SK-N-SH (cell line): ENCODE results near the gene MRM2. TPM values are rescaled to one million over a fixed set of nuclear protein-coding genes. Genes with fewer than 3 reads are reported as not detected.

Experiments used
- CTCF ChIA-PET: fragments of 300-600, 350-600 bp; formaldehyde crosslinking; extraction: SDS; loops from one replicate; lab custom pipeline; 2021; lab: Yijun Ruan, JAX
- POLR2A ChIA-PET: fragments of 350-600 bp; sonication (Branson Sonifier 250); formaldehyde crosslinking; extraction: SDS; loops from one replicate; lab custom pipeline; 2020; ENCODE audit warnings: antibody characterized with exemption, inconsistent platforms; lab: Yijun Ruan, JAX
- DNase-seq: peaks from one replicate; pipeline ENCODE4 v3.0.0; 2012
- H2AFZ ChIP-seq: fragments of 200-600 bp; sonication (generic); 2 replicates; pipeline ENCODE4 v1.8.1; 2016; ENCODE audit warnings: antibody characterized with exemption, mild to moderate bottlenecking, low read depth
- H3F3A ChIP-seq: fragments of 200-600 bp; sonication (generic); replicated peaks from 2 replicates; pipeline ENCODE3; 2016; ENCODE audit warnings: antibody characterized with exemption, mild to moderate bottlenecking; ENCODE audit not compliant: insufficient read depth
- H3K27ac ChIP-seq, 2 experiments: fragments of 200-500 bp in 1 of 2; fragments of 200-600 bp in 1 of 2; sonication (Bioruptor generic) in 1 of 2; sonication (generic), shearing (Covaris generic) in 1 of 2; 2 replicates each; pipeline versions ENCODE4 v1.5.1 to v1.6.1; 2014 to 2016; ENCODE audit warnings: low read depth in 2 of 2, inconsistent platforms in 1 of 2, low read length in 1 of 2, mild to moderate bottlenecking in 1 of 2, mixed read lengths in 1 of 2
- H3K27me3 ChIP-seq: fragments of 200-600 bp; sonication (generic), shearing (Covaris generic); 2 replicates; pipeline ENCODE4 v1.6.1; 2016; ENCODE audit warnings: mixed run types; ENCODE audit not compliant: insufficient read depth
- H3K36me3 ChIP-seq, 2 experiments: fragments of 200-500 bp in 1 of 2; fragments of 200-600 bp in 1 of 2; sonication (Bioruptor generic) in 1 of 2; sonication (generic) in 1 of 2; replicated peaks in 1 of 2; 2 replicates each; pipeline versions ENCODE3 to v1.5.1; 2014 to 2016; ENCODE audit warnings: low read length in 1 of 2, mild to moderate bottlenecking in 1 of 2; ENCODE audit not compliant: insufficient read depth in 2 of 2, control insufficient read depth in 1 of 2
- H3K4me1 ChIP-seq, 2 experiments: fragments of 200-500 bp in 1 of 2; fragments of 200-600 bp in 1 of 2; sonication (Bioruptor generic) in 1 of 2; sonication (generic), shearing (Covaris generic) in 1 of 2; 2 replicates each; pipeline versions ENCODE4 v1.5.1 to v1.6.1; 2014 to 2016; ENCODE audit warnings: low read depth in 1 of 2, low read length in 1 of 2, mixed run types in 1 of 2; ENCODE audit not compliant: insufficient read depth in 2 of 2, control insufficient read depth in 1 of 2
- H3K4me2 ChIP-seq: fragments of 200-600 bp; sonication (generic), shearing (Covaris generic); 2 replicates; pipeline ENCODE4 v1.6.1; 2017; ENCODE audit warnings: mixed run types
- H3K4me3 ChIP-seq, 2 experiments: fragments of 200-500 bp in 1 of 2; fragments of 200-600 bp in 1 of 2; sonication (Bioruptor generic) in 1 of 2; sonication (generic), shearing (Covaris generic) in 1 of 2; 2 replicates each; pipeline versions ENCODE4 v1.5.1 to v1.8.1; 2014 to 2016; ENCODE audit warnings: low read depth in 2 of 2, inconsistent platforms in 1 of 2, low read length in 1 of 2, mild to moderate bottlenecking in 1 of 2, mixed read lengths in 1 of 2, moderate library complexity in 1 of 2
- H3K79me2 ChIP-seq: fragments of 200-600 bp; sonication (generic); 2 replicates; pipeline ENCODE4 v1.8.1; 2017; ENCODE audit warnings: mild to moderate bottlenecking; ENCODE audit not compliant: insufficient read depth
- H3K9ac ChIP-seq: fragments of 200-600 bp; sonication (generic); 2 replicates; pipeline ENCODE4 v1.6.1; 2017; ENCODE audit warnings: mixed run types
- H3K9me2 ChIP-seq: fragments of 200-600 bp; sonication (generic); 2 replicates; pipeline ENCODE4 v1.6.1; 2017; ENCODE audit warnings: mixed run types
- H3K9me3 ChIP-seq: fragments of 200-600 bp; sonication (generic); 2 replicates; pipeline ENCODE4 v1.6.1; 2017; ENCODE audit warnings: mixed run types, mild to moderate bottlenecking, moderate library complexity
- H4K20me1 ChIP-seq: fragments of 200-600 bp; sonication (generic); 2 replicates; pipeline ENCODE4 v1.6.1; 2017; ENCODE audit warnings: mild to moderate bottlenecking, mixed run types; ENCODE audit not compliant: insufficient read depth
- CHD2 ChIP-seq: fragments of 150-350 bp; IDR thresholded peaks from 2 replicates; pipeline ENCODE4 v1.6.1; 2018; ENCODE audit warnings: low read length; ENCODE audit not compliant: partially characterized antibody
- ELF1 ChIP-seq: IDR thresholded peaks from 2 replicates; pipeline ENCODE4 v1.4.0; 2012
- FOSL2 ChIP-seq: IDR thresholded peaks from 2 replicates; pipeline ENCODE4 v1.4.0; 2012; ENCODE audit warnings: low read depth, mild to moderate bottlenecking, moderate library complexity, borderline replicate concordance
- FOXJ3 ChIP-seq: sonication (generic); formaldehyde crosslinking; IDR thresholded peaks from 2 replicates; pipeline ENCODE4 v1.5.1; 2020; ENCODE audit warnings: mild to moderate bottlenecking, missing genetic modification reagents
- GABPA ChIP-seq: IDR thresholded peaks from 2 replicates; pipeline ENCODE4 v1.4.0; 2012; ENCODE audit warnings: low read depth, mild to moderate bottlenecking
- JUND ChIP-seq: IDR thresholded peaks from 2 replicates; pipeline ENCODE4 v1.4.0; 2012
- MXI1 ChIP-seq: IDR thresholded peaks from 2 replicates; pipeline ENCODE4 v1.6.1; 2012; ENCODE audit warnings: mild to moderate bottlenecking, low read depth, low read length, improper control_type of control experiment
- POLR2AphosphoS5 ChIP-seq: IDR thresholded peaks from 2 replicates; pipeline ENCODE4 v1.6.1; 2012; ENCODE audit warnings: low read depth, low read length
- RFX5 ChIP-seq: IDR thresholded peaks from 2 replicates; pipeline ENCODE4 v1.6.1; 2012; ENCODE audit warnings: mild to moderate bottlenecking, improper control_type of control experiment, low read length
- SMC3 ChIP-seq: IDR thresholded peaks from 2 replicates; pipeline ENCODE4 v1.6.1; 2012; ENCODE audit warnings: low read depth, low read length, improper control_type of control experiment
- TAF1 ChIP-seq: IDR thresholded peaks from 2 replicates; pipeline ENCODE4 v1.6.1; 2012; ENCODE audit warnings: low read depth, mild to moderate bottlenecking, low read length, moderate library complexity, borderline replicate concordance
- YY1 ChIP-seq: IDR thresholded peaks from 2 replicates; pipeline ENCODE4 v1.4.0; 2012; ENCODE audit warnings: low read depth, mild to moderate bottlenecking
- WGBS: methylation state at CpG from one replicate; pipeline ENCODE4 v1.1.6; 2017; ENCODE audit warnings: low lambda C conversion rate; 5-methylcytosine and 5-hydroxymethylcytosine counted together
- polyA plus RNA-seq, 3 experiments: library from polyadenylated mRNA; depleted of rRNA; stranded (reverse); fragments of >200 nt; gene quantifications; 2 replicates each; pipeline ENCODE4 v1.2.3, GENCODE V29; 2012
- TF ChIP-seq, protein P1 (sequence below): IDR thresholded peaks from 2 replicates; pipeline ENCODE4 v1.4.0; 2012; ENCODE audit warnings: low read depth
- TF ChIP-seq, protein P2 (sequence below): fragments of 150-350 bp; IDR thresholded peaks from 2 replicates; pipeline ENCODE4 v1.6.1; 2016; ENCODE audit warnings: mild to moderate bottlenecking, low read depth, low read length
- TF ChIP-seq, protein P3 (sequence below): IDR thresholded peaks from 2 replicates; pipeline ENCODE4 v1.4.0; 2012; ENCODE audit warnings: low read depth, borderline replicate concordance
- TF ChIP-seq, protein P4 (sequence below): fragments of 200-600 bp; sonication (generic); IDR thresholded peaks from 2 replicates; pipeline ENCODE4 v1.6.1; 2017; ENCODE audit warnings: antibody characterized with exemption, mild to moderate bottlenecking, moderate library complexity

Gene MRM2
- polyA plus RNA-seq, 1 of the 3 experiments (the other 2 are of a cell fraction): 30.7 TPM

DNA sequence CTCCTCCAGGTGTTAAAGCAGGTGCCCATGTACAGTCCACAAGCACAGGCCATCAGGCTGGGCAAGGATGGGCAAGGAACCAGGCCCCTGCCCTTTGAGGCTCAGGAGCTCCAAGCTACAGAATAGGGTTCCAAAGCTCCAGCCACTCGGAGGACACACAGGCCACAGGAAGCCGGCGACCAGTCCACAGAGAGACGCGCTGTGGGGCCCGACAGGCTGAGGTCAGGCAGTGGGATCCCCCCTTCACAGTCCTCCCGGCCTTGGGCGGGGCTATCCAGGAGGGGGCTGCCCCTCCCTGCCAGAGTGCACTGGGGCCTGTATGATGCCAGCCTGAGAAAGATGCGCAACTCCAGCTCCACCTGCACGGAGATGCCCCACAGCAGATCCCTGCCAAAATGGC, 43.2 kb downstream of the MRM2 start:
- ChIA-PET POLR2A (no interaction called here), CTCF (interaction anchor here (0.6 to 4.0 kb wide), 3 partner anchors 11 to 535 kb away, joined by 3 to 15 read pairs (median 3); no protein-coding TSS in a partner anchor)
- H3K27me3 ChIP-seq: no peaks in the 10 kb centered on the region
- no peak overlapping the region for H3K4me3 ChIP-seq
- no peak overlapping the region for H3K9ac ChIP-seq
- H3K4me2 ChIP-seq: no peak overlapping the region
- no peak overlapping the region; a peak in 1 of 4 replicates for H3K27ac ChIP-seq
- 97% methylated on average over 9 of the region's 10 CpGs for WGBS
- H3K9me3 ChIP-seq: peaks cover 6% of the 10 kb centered on the region; the same call in 1 of the 2 replicates
- H2AFZ ChIP-seq: no peak overlapping the region
- no peaks in the 10 kb centered on the region for H3K79me2 ChIP-seq
- TF ChIP-seq, protein P1, sequence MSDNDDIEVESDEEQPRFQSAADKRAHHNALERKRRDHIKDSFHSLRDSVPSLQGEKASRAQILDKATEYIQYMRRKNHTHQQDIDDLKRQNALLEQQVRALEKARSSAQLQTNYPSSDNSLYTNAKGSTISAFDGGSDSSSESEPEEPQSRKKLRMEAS: no peak
- no peak for TF ChIP-seq RFX5
- TF ChIP-seq FOSL2: no peak
- no peak for TF ChIP-seq SMC3
- TF ChIP-seq, protein P2, sequence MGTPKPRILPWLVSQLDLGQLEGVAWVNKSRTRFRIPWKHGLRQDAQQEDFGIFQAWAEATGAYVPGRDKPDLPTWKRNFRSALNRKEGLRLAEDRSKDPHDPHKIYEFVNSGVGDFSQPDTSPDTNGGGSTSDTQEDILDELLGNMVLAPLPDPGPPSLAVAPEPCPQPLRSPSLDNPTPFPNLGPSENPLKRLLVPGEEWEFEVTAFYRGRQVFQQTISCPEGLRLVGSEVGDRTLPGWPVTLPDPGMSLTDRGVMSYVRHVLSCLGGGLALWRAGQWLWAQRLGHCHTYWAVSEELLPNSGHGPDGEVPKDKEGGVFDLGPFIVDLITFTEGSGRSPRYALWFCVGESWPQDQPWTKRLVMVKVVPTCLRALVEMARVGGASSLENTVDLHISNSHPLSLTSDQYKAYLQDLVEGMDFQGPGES: no peak
- TF ChIP-seq, protein P3, sequence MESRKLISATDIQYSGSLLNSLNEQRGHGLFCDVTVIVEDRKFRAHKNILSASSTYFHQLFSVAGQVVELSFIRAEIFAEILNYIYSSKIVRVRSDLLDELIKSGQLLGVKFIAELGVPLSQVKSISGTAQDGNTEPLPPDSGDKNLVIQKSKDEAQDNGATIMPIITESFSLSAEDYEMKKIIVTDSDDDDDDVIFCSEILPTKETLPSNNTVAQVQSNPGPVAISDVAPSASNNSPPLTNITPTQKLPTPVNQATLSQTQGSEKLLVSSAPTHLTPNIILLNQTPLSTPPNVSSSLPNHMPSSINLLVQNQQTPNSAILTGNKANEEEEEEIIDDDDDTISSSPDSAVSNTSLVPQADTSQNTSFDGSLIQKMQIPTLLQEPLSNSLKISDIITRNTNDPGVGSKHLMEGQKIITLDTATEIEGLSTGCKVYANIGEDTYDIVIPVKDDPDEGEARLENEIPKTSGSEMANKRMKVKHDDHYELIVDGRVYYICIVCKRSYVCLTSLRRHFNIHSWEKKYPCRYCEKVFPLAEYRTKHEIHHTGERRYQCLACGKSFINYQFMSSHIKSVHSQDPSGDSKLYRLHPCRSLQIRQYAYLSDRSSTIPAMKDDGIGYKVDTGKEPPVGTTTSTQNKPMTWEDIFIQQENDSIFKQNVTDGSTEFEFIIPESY: no peak
- no peak for TF ChIP-seq TAF1
- TF ChIP-seq YY1: no peak
- no peak for TF ChIP-seq ELF1
- TF ChIP-seq GABPA: no peak
- no peak for TF ChIP-seq FOXJ3 (CRISPR knock-in tag)
- no peak for TF ChIP-seq MXI1
- TF ChIP-seq, protein P4, sequence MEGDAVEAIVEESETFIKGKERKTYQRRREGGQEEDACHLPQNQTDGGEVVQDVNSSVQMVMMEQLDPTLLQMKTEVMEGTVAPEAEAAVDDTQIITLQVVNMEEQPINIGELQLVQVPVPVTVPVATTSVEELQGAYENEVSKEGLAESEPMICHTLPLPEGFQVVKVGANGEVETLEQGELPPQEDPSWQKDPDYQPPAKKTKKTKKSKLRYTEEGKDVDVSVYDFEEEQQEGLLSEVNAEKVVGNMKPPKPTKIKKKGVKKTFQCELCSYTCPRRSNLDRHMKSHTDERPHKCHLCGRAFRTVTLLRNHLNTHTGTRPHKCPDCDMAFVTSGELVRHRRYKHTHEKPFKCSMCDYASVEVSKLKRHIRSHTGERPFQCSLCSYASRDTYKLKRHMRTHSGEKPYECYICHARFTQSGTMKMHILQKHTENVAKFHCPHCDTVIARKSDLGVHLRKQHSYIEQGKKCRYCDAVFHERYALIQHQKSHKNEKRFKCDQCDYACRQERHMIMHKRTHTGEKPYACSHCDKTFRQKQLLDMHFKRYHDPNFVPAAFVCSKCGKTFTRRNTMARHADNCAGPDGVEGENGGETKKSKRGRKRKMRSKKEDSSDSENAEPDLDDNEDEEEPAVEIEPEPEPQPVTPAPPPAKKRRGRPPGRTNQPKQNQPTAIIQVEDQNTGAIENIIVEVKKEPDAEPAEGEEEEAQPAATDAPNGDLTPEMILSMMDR: no peak
- no peak for TF ChIP-seq CHD2
- TF ChIP-seq POLR2AphosphoS5: no peak
- no peak for TF ChIP-seq JUND
- peaks cover 21 to 39% of the 10 kb centered on the region in 2 experiments for H3K36me3 ChIP-seq
- H3K9me2 ChIP-seq: no peaks in the 10 kb centered on the region
- peaks cover 0 to 25% of the 10 kb centered on the region in 2 experiments; a peak in 1 of 4 replicates for H3K4me1 ChIP-seq
- no peak for DNase-seq
- H3F3A ChIP-seq: no peaks in the 10 kb centered on the region
- no peaks in the 10 kb centered on the region for H4K20me1 ChIP-seq
